Ishikawa (cell line): ENCODE results near the gene TMEM134.

Experiments used
- CEBPB ChIP-seq: IDR thresholded peaks from 2 replicates; pipeline ENCODE4 v1.6.1; 2012
- CREB1 ChIP-seq: IDR thresholded peaks from 2 replicates; pipeline ENCODE4 v1.6.1; 2012; ENCODE audit warnings: low read depth
- EGR1 ChIP-seq: IDR thresholded peaks from 2 replicates; pipeline ENCODE4 v1.6.1; 2012
- EP300 ChIP-seq: IDR thresholded peaks from 2 replicates; pipeline ENCODE4 v1.6.1; 2012; ENCODE audit warnings: borderline replicate concordance
- FOXM1 ChIP-seq: IDR thresholded peaks from 2 replicates; pipeline ENCODE4 v1.6.1; 2012; ENCODE audit warnings: low read depth, borderline replicate concordance
- MAX ChIP-seq: IDR thresholded peaks from 2 replicates; pipeline ENCODE4 v1.6.1; 2012
- NFIC ChIP-seq: IDR thresholded peaks from 2 replicates; pipeline ENCODE4 v1.6.1; 2012
- RAD21 ChIP-seq: IDR thresholded peaks from 2 replicates; pipeline ENCODE4 v1.6.1; 2012; ENCODE audit warnings: low read depth
- REST ChIP-seq: IDR thresholded peaks from 2 replicates; pipeline ENCODE4 v1.6.1; 2012; ENCODE audit warnings: low read depth, mild to moderate bottlenecking
- TAF1 ChIP-seq: IDR thresholded peaks from 2 replicates; pipeline ENCODE4 v1.6.1; 2012; ENCODE audit warnings: low read depth, mild to moderate bottlenecking
- TCF12 ChIP-seq: IDR thresholded peaks from 2 replicates; pipeline ENCODE4 v1.6.1; 2012; ENCODE audit warnings: low read depth
- TEAD4 ChIP-seq: IDR thresholded peaks from 2 replicates; pipeline ENCODE4 v1.6.1; 2012
- YY1 ChIP-seq: IDR thresholded peaks from 2 replicates; pipeline ENCODE4 v1.6.1; 2012; ENCODE audit warnings: low read depth
- ZBTB7A ChIP-seq: IDR thresholded peaks from 2 replicates; pipeline ENCODE4 v1.6.1; 2012; ENCODE audit warnings: low read depth
- TF ChIP-seq, protein P1 (sequence below): IDR thresholded peaks from 2 replicates; pipeline ENCODE4 v1.6.1; 2012

The TMEM134 gene

GRCh38 chr11:67501854-67502253, 32.8 kb upstream of the TMEM134 start:
- TF ChIP-seq ZBTB7A (no peak), RAD21 (no peak), EGR1 (no peak), YY1 (no peak), MAX (no peak), TAF1 (no peak), CREB1 (no peak), EP300 (no peak), TEAD4 (no peak), NFIC (no peak), CEBPB (no peak), TCF12 (no peak), REST (no peak), FOXM1 (no peak)
- TF ChIP-seq, protein P1, sequence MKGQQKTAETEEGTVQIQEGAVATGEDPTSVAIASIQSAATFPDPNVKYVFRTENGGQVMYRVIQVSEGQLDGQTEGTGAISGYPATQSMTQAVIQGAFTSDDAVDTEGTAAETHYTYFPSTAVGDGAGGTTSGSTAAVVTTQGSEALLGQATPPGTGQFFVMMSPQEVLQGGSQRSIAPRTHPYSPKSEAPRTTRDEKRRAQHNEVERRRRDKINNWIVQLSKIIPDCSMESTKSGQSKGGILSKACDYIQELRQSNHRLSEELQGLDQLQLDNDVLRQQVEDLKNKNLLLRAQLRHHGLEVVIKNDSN: no peak

GRCh38 chr11:67500831-67501715, 32.0 kb upstream of the TMEM134 start:
- TF ChIP-seq TCF12 (no peak), RAD21 (no peak), REST (no peak), MAX (no peak), CEBPB (peak; percentile 74), TEAD4 (no peak), EGR1 (no peak), TAF1 (no peak), NFIC (peak; percentile 35; the same call in 1 of the 2 replicates), ZBTB7A (no peak), FOXM1 (no peak)

DNA sequence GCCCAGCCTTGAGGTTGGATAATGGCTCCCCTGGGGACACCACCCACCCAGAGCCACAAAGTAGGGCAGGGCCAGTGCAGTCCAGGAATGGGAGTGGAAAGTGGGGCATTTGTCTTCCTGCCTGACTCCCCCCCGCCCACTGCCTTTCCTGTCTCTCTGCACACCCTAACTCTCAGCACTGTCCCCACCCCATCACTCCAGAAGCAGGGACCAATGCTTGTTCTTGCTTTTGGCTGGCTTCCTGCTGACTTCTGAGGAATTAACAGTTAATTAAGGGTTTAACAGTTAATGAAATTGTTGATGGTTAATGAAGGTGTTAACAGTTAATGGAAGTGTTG, 31.4 kb upstream of the TMEM134 start:
- TF ChIP-seq TEAD4 (no peak), CEBPB (no peak), CREB1 (no peak), ZBTB7A (no peak), EGR1 (no peak), TCF12 (no peak), NFIC (no peak), YY1 (no peak), FOXM1 (no peak), EP300 (no peak), MAX (no peak), REST (no peak), TAF1 (no peak), RAD21 (no peak)
- TF ChIP-seq, protein P1: no peak
